Gastrocnemius medialis (tissue), 4 donors: Measurements from ENCODE around the gene LRRC31. TPM values are rescaled to one million over a fixed set of nuclear protein-coding genes. Genes with fewer than 3 reads are reported as not detected.

Source experiments
- ATAC-seq, 2 donors: fragments of 150-250 bp; one replicate each; pipeline ENCODE4 v1.9.1; 2016
- DNase-seq, 2 donors: peaks; one replicate each; pipeline ENCODE4 v3.0.0-alpha.2; 2019
- H3K27ac ChIP-seq, 4 donors: fragments of 200-600 bp; sonication (generic); 1 replicate in 1 of 4; 2 replicates in 3 of 4; pipeline ENCODE4 v1.5.1; 2016 to 2018; ENCODE audit warnings: mild to moderate bottlenecking in 2 of 4, moderate library complexity in 1 of 4
- H3K27me3 ChIP-seq, 3 donors: fragments of 200-600 bp; sonication (generic) in 2 of 3; 1 replicate in 1 of 3; 2 replicates in 2 of 3; pipeline versions ENCODE4 v1.5.1 to v1.6.0; 2016 to 2019; ENCODE audit warnings: mild to moderate bottlenecking in 1 of 3, moderate library complexity in 1 of 3
- H3K36me3 ChIP-seq, 2 donors: fragments of 200-600 bp; sonication (generic) in 1 of 2; one replicate each; pipeline ENCODE4 v1.5.1; 2017 to 2018
- H3K4me1 ChIP-seq, 2 donors: fragments of 200-600 bp; sonication (generic) in 1 of 2; one replicate each; pipeline ENCODE4 v1.5.1; 2016 to 2017; ENCODE audit warnings: mild to moderate bottlenecking in 2 of 2
- H3K4me3 ChIP-seq, 4 donors: fragments of 200-600 bp; sonication (generic) in 3 of 4; 1 replicate in 1 of 4; 2 replicates in 3 of 4; pipeline ENCODE4 v1.5.1; 2016 to 2019; ENCODE audit warnings: mild to moderate bottlenecking in 2 of 4
- H3K9me3 ChIP-seq, 3 donors: fragments of 200-600 bp; sonication (generic) in 2 of 3; 1 replicate in 1 of 3; 2 replicates in 2 of 3; pipeline ENCODE4 v1.5.1; 2016 to 2019
- POLR2A ChIP-seq, 2 donors: fragments of 450-650 bp; IDR thresholded peaks; one replicate each; pipeline ENCODE4 v1.6.1; 2017; ENCODE audit warnings: antibody characterized with exemption in 2 of 2, mild to moderate bottlenecking in 2 of 2, moderate library complexity in 2 of 2
- in situ Hi-C, 4 donors: fragments of 200-750 bp; cut with MboI; loops; one replicate each; pipeline versions ENCODE4 v1.15.0 to v1.8.0; 2017; ENCODE audit warnings: low sequenced_read_pairs in 4 of 4
- intact Hi-C: fragments of 100-400 bp; cut with DNase I; formaldehyde crosslinking; loops from one replicate; pipeline ENCODE4 v1.15.1; 2023; ENCODE audit warnings: low total_unique reads
- total RNA-seq, 4 donors: library from RNA; depleted of rRNA; stranded (reverse); fragments of >200 nt; gene quantifications; one replicate each; pipeline versions ENCODE4 v1.1.0 to v1.2.3, GENCODE V29; 2016
- TF ChIP-seq, protein P1 (sequence below), 5 experiments: fragments of 450-650 bp in 3 of 5; fragments of 200-600 bp in 2 of 5; sonication (generic) in 2 of 5; IDR thresholded peaks in 4 of 5; conservative IDR thresholded peaks in 1 of 5; 1 replicate in 4 of 5; 2 replicates in 1 of 5; pipeline ENCODE4 v1.5.1; 2016 to 2019; ENCODE audit warnings: antibody characterized with exemption in 5 of 5, mild to moderate bottlenecking in 3 of 5, moderate library complexity in 3 of 5

The LRRC31 gene
- total RNA-seq, 4 donors from 2014 or later, result 0.24 to 0.42 TPM; not detected in 2

DNA sequence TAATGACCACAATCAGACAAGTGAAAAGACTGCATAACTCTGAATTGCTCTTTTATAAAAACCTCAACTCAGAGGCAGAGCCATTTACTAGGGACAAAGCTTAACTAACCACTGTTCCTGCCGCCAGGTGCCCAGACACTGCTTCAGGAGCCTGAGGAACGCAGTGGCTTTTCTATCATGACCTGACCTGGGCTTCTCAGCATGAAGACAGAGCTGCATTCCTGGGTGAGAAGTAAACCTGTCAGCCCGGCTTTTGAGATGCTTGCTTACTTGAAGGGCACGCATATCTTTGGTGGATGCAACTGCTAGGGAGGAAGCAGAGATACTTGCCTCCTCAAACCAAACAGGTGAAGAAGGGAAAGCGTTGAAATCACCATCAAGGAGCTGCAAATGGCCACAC, 7.9 kb downstream of the LRRC31 start:
- TF ChIP-seq, protein P1, sequence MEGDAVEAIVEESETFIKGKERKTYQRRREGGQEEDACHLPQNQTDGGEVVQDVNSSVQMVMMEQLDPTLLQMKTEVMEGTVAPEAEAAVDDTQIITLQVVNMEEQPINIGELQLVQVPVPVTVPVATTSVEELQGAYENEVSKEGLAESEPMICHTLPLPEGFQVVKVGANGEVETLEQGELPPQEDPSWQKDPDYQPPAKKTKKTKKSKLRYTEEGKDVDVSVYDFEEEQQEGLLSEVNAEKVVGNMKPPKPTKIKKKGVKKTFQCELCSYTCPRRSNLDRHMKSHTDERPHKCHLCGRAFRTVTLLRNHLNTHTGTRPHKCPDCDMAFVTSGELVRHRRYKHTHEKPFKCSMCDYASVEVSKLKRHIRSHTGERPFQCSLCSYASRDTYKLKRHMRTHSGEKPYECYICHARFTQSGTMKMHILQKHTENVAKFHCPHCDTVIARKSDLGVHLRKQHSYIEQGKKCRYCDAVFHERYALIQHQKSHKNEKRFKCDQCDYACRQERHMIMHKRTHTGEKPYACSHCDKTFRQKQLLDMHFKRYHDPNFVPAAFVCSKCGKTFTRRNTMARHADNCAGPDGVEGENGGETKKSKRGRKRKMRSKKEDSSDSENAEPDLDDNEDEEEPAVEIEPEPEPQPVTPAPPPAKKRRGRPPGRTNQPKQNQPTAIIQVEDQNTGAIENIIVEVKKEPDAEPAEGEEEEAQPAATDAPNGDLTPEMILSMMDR (IDR thresholded peaks at IDR 0.05 in 4 of 5, conservative IDR thresholded peaks at IDR 0.05 in 1 of 5), result no peak
- TF ChIP-seq POLR2A (IDR thresholded peaks at IDR 0.05), result no peak
- no peaks in the 10 kb centered on the region for H3K9me3 ChIP-seq
- H3K36me3 ChIP-seq, result no peaks in the 10 kb centered on the region
- no peak overlapping the region for H3K4me3 ChIP-seq
- no peaks in the 10 kb centered on the region for H3K27me3 ChIP-seq
- DNase-seq (no peak), ATAC-seq (no peak)
- intact Hi-C loops, result no loop called here
- no peak overlapping the region for H3K27ac ChIP-seq
- in situ Hi-C loops, result no loop called here
- H3K4me1 ChIP-seq, result no peaks in the 10 kb centered on the region

GRCh38 chr3:169857811-169858210, 11.9 kb downstream of the LRRC31 start:
- Histone ChIP-seq H3K27ac (no peak overlapping the region), H3K27me3 (peaks cover 0 to 3% (median 0%) of the 10 kb centered on the region in 3 donors), H3K36me3 (no peaks in the 10 kb centered on the region), H3K4me1 (no peaks in the 10 kb centered on the region), H3K9me3 (no peaks in the 10 kb centered on the region), H3K4me3 (no peak overlapping the region)
- DNase-seq, result no peak
- TF ChIP-seq, protein P1 (IDR thresholded peaks at IDR 0.05 in 4 of 5, conservative IDR thresholded peaks at IDR 0.05 in 1 of 5), result no peak
- TF ChIP-seq POLR2A (IDR thresholded peaks at IDR 0.05), result no peak
- no peak for ATAC-seq
- intact Hi-C loops, result no loop called here
- in situ Hi-C loops, result no loop called here

- DNase-seq, result no peak
- no peaks in the 10 kb centered on the region for H3K36me3 ChIP-seq
- no peak overlapping the region for H3K4me3 ChIP-seq
- peaks cover 0 to 3% (median 0%) of the 10 kb centered on the region in 3 donors for H3K27me3 ChIP-seq
- in situ Hi-C loops (no loop called here), intact Hi-C loops (no loop called here)
- TF ChIP-seq POLR2A (IDR thresholded peaks at IDR 0.05), result no peak
- TF ChIP-seq, protein P1 (IDR thresholded peaks at IDR 0.05 in 4 of 5, conservative IDR thresholded peaks at IDR 0.05 in 1 of 5), result no peak
- no peak overlapping the region for H3K27ac ChIP-seq
- no peak for ATAC-seq
- H3K4me1 ChIP-seq, result no peaks in the 10 kb centered on the region
- H3K9me3 ChIP-seq, result no peaks in the 10 kb centered on the region
Measured at GRCh38 chr3:169855514-169855913, 14.2 kb downstream of the LRRC31 start.

DNA sequence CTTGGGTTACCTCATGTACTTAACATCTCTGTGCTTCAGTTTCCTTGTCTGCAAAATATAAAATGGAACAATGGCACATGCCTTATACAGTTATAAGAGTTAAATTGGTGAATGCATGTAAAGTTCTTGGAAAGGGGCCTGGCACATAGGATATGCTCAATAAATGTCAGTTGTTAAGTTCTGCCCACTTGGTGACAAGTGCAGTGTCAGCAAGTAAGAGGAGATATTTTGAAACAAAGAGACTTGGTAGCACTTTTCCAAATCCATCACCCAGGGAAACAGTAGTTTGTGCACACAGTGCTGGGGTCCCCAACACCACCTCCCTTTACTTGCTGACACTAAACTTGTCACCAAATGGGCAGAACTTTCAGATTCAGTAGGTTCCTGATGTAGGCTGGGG, 19.1 kb downstream of the LRRC31 start:
- Histone ChIP-seq H3K36me3 (no peaks in the 10 kb centered on the region), H3K4me1 (no peaks in the 10 kb centered on the region), H3K9me3 (no peaks in the 10 kb centered on the region), H3K27me3 (peaks cover 0 to 3% (median 0%) of the 10 kb centered on the region in 3 donors), H3K27ac (no peak overlapping the region), H3K4me3 (no peak overlapping the region)
- intact Hi-C loops, result no loop called here
- no peak for TF ChIP-seq POLR2A (IDR thresholded peaks at IDR 0.05)
- TF ChIP-seq, protein P1 (IDR thresholded peaks at IDR 0.05 in 4 of 5, conservative IDR thresholded peaks at IDR 0.05 in 1 of 5), result no peak
- in situ Hi-C loops, result no loop called here
- ATAC-seq, result no peak
- DNase-seq, result no peak

DNA sequence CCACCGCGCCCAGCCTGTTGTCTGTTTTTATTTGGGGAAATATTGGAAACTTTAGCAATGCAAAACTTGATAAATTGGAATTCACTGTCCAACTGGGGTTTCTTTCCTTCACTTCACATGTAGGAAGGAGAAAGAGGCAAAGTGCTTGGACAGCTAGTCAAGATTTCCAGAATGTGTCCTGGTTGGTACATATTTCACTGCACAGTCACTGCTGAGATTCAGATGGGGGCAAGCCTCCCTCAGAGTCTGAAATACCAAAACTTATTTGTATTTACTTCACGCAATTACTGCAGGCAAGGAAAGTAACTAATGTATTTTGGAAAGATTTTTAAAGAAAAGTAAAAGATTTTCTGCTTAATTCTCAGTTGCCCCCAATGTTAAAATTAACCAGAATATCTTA, 21.0 kb downstream of the LRRC31 start:
- in situ Hi-C loops, result no loop called here
- H3K27me3 ChIP-seq, result no peaks in the 10 kb centered on the region
- DNase-seq (no peak), ATAC-seq (no peak)
- TF ChIP-seq POLR2A (IDR thresholded peaks at IDR 0.05), result no peak
- TF ChIP-seq, protein P1 (IDR thresholded peaks at IDR 0.05 in 4 of 5, conservative IDR thresholded peaks at IDR 0.05 in 1 of 5), result no peak
- no peak overlapping the region for H3K4me3 ChIP-seq
- no peak overlapping the region for H3K27ac ChIP-seq
- no peaks in the 10 kb centered on the region for H3K36me3 ChIP-seq
- H3K4me1 ChIP-seq, result no peaks in the 10 kb centered on the region
- no peaks in the 10 kb centered on the region for H3K9me3 ChIP-seq
- intact Hi-C loops, result no loop called here
